HG02623 (cell line): ENCODE data around the gene NSFL1C.
"Not testable (repeated sequence)": the region's sequence is repeated elsewhere in the genome, so short reads cannot be mapped to it uniquely, and the experiment has no call there.

Source experiments
- ATAC-seq: cut with Tn5 transposase; IDR thresholded peaks from one replicate; pipeline ENCODE4 v1.9.1; 2021; ENCODE audit warnings: moderate library complexity; ENCODE audit not compliant: unreplicated experiment

The NSFL1C gene

GRCh38 chr20:1427457-1428054, 39.1 kb downstream of the NSFL1C start:
- ATAC-seq = no peak

- ATAC-seq = no peak
These were observed 40.3 kb downstream of the NSFL1C start for GRCh38 chr20:1426231-1426849.

- ATAC-seq = no peak
These were observed 42.3 kb downstream of the NSFL1C start for GRCh38 chr20:1424336-1424735.

GRCh38 chr20:1423625-1424106, 43.0 kb downstream of the NSFL1C start:
- no peak for ATAC-seq

GRCh38 chr20:1423206-1423605, 43.4 kb downstream of the NSFL1C start:
- ATAC-seq = no peak

- no peak for ATAC-seq
These were observed 43.9 kb downstream of the NSFL1C start for GRCh38 chr20:1422753-1423152.

GRCh38 chr20:1420066-1420465, 46.6 kb downstream of the NSFL1C start:
- no peak for ATAC-seq

GRCh38 chr20:1418350-1418749, 48.3 kb downstream of the NSFL1C start:
- no peak for ATAC-seq

- ATAC-seq = no peak
These were observed 48.9 kb downstream of the NSFL1C start for GRCh38 chr20:1417790-1418189.

GRCh38 chr20:1417273-1417672, 49.4 kb downstream of the NSFL1C start:
- no peak for ATAC-seq

GRCh38 chr20:1415667-1416468, 50.8 kb downstream of the NSFL1C start:
- no peak for ATAC-seq

- ATAC-seq = no peak
These were observed 51.7 kb downstream of the NSFL1C start for GRCh38 chr20:1414982-1415381.

GRCh38 chr20:1405801-1406200, 60.8 kb downstream of the NSFL1C start:
- no peak for ATAC-seq

GRCh38 chr20:1403624-1404023, 63.0 kb downstream of the NSFL1C start:
- ATAC-seq = no peak

- ATAC-seq = no peak
These were observed 64.5 kb downstream of the NSFL1C start for GRCh38 chr20:1402149-1402548.

GRCh38 chr20:1401451-1401907, 65.2 kb downstream of the NSFL1C start:
- no peak for ATAC-seq

- ATAC-seq = not testable (repeated sequence)
These were observed 66.8 kb downstream of the NSFL1C start for GRCh38 chr20:1399678-1400366.

- not testable (repeated sequence) for ATAC-seq
These were observed 68.5 kb downstream of the NSFL1C start for GRCh38 chr20:1398185-1398584.

GRCh38 chr20:1397710-1398109, 68.9 kb downstream of the NSFL1C start:
- no peak for ATAC-seq

GRCh38 chr20:1396702-1397101, 69.9 kb downstream of the NSFL1C start:
- ATAC-seq = no peak

- no peak for ATAC-seq
These were observed 70.4 kb downstream of the NSFL1C start for GRCh38 chr20:1396264-1396663.
